Amniotic epithelial cell (primary cell): Measurements from ENCODE around the gene SEMA3A.

Experiments used
- DNase-seq: peaks from one replicate; pipeline ENCODE4 v3.0.0-alpha.2; 2010; ENCODE audit warnings: low read depth

Gene SEMA3A

GRCh38 chr7:84013616-84014240 lies 180.9 kb downstream of the SEMA3A start:
- DNase-seq = no peak

- DNase-seq = no peak
Observed at GRCh38 chr7:84009782-84010181, 184.8 kb downstream of the SEMA3A start.

DNA sequence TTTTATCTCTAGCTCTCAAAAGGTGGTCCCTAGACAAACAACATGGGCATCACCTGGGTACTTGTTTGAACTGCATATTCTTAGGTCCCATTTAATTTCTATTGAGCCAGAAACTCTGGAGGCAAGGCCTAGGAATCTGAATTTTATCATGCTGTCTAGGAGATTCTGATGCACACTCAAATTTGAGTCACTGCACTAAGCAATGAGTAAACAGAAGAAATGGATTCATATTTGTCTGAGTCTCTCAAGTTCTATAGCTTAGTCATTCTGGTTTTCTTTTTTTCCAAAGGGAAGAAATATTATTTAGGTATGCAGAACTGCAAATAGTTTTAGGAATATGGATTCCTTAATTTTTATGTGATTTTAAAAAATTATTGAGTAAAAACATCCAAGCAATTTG lies 185.5 kb downstream of the SEMA3A start:
- no peak for DNase-seq

- DNase-seq = no peak
Observed at GRCh38 chr7:84003191-84003590, 191.4 kb downstream of the SEMA3A start.

DNA sequence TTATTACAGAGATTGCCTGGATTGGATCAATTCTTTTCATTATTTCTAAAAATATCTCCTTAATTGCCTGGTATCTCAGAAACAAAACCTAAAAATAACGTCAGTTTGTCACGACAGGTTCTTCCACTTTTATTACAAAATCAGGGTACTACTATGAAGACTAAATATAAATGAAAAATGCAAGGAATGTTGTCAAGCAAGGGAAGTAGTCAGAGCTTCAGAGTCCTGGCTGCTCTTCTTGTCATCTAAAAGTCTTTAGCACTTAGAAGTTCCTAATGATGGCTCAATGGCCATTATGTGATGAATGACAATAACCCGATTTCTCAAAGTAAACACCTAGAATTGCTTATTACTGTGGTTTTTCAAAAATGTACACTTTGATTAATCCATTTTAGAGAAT lies 192.2 kb downstream of the SEMA3A start:
- no peak for DNase-seq

DNA sequence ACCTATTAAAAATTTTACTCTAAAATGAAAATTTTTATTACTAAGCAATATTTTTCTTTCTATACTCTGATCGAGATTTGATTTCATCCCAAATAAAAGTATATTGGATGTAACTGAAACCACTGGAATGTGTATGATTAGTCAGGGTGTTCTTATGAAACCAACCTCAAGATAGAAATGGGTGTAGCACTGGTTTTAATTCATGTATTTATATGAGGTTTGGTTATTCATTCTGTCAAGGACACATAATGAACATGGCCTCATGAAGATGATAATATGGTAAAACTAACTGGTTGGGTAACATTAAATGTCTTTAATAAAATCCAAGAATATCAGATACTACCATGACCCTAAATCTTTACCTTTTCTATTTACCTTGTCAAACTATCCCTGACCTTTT lies 197.7 kb downstream of the SEMA3A start:
- DNase-seq = peak; percentile 28

DNA sequence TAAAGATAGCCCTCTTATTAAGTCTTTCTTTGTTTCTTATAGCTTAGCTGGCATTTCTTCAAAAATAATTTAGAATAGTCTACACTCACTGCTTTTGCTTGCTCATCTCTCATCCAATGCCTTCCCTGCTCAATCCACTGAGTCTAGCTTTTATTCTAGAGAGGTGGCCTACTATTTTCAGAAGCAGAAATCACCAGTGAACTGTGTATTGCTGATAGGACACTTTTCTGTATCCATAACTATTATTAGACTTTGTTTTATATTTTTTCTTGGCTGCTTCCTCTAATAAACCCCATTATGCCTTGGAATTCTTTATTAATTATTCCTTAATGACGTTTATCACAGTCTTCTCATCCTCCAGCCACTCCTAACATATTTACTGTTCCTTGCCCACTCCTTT lies 206.8 kb downstream of the SEMA3A start:
- no peak for DNase-seq

GRCh38 chr7:83985821-83986220 lies 208.8 kb downstream of the SEMA3A start:
- peak; percentile 91 for DNase-seq

DNA sequence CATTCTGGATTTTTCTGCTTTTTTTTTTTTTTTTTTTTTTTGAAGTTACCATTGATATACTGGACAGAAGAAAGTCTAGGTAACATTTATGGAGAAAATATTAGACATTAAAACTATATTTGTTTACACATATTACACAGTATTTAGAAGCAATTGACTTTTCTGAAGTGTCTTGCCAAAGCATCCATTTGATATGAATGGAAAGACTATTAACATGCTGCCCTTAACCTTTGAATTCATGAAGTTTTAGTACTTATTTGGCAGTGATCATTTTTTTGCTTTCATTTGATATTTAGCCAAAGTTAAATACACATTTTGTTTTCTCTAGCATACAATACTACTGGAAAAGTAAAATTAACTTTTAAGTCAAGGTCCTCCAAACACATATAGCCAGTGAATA lies 210.0 kb downstream of the SEMA3A start:
- no peak for DNase-seq

DNA sequence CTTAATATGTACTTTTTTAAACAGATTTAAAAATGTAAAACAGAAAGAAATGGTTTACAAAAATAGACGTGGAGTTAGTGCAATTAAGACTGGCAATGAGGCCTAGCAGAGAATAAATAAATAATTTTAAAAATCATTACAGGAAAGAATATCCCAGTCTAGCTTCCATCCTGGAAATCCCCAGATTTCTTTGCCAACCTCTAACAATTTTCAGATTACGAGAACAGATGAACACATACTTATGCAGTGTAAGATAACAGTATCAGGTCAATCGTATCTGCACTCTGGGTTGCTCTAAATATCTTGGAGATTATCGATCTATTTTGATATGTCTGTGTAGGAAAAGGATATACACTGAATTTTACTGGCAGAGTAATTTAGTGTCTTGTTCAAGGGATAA lies 210.5 kb downstream of the SEMA3A start:
- DNase-seq = peak; percentile 13

DNA sequence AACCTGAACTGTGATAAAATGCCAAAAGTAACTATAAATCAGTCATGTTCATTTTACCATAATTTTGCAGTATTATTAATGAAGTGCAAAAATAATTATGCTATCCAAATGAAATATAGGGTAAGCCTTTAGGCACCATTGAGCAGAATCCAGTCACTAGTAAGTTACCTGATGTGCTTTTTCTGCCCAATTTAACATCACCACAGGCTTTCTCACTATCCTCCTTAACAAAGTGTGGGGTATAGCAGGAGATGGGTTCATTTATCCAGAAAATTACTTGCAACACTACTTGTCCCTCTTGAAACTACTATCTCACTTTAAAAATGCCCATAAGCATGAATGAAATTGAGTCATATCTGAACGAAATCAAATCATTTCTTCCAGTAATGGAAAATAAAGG lies 211.0 kb downstream of the SEMA3A start:
- DNase-seq = no peak

GRCh38 chr7:83976302-83976701 lies 218.3 kb downstream of the SEMA3A start:
- peak; percentile 20 for DNase-seq

- no peak for DNase-seq
Observed at GRCh38 chr7:83970081-83970480, 224.5 kb downstream of the SEMA3A start.

GRCh38 chr7:83964318-83964717 lies 230.3 kb downstream of the SEMA3A start:
- no peak for DNase-seq

DNA sequence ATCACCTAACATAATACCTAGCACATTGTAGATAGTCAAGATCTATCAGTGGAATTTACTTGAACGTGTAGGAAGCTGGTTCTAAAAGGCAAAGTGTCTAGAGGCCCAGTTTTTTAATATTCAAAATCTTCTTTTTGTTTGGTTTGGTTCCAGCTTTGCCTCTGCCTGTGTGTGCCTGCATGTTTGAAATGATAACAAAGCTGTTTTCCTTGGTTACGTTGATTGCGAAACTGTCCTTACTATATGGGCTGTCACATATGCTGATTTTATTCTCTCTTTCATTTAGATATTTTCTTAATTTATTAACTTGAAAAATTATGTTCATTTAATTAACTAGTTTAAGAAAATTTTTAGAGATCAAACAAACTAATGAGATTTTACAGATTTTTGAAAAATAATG lies 237.3 kb downstream of the SEMA3A start:
- DNase-seq = peak; percentile 46

DNA sequence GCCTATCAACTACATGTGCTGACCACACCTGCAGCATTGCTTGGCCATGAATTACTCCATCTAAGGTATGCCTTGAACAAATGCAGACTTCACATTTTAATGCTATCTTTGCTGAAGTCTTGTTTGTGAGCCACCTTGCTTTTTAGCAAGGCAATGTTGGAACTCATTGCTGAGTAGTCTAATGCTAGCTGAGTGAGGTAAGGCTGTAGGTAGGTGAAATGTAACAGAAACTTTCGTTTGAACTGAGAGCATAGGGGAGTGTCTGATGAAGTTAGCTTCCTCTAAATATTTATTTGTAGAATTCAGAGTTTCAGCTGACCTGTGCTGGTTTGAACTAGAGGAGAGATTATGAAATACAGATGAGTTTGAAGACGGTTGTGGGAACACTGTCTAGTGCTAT lies 238.5 kb downstream of the SEMA3A start:
- DNase-seq = no peak

DNA sequence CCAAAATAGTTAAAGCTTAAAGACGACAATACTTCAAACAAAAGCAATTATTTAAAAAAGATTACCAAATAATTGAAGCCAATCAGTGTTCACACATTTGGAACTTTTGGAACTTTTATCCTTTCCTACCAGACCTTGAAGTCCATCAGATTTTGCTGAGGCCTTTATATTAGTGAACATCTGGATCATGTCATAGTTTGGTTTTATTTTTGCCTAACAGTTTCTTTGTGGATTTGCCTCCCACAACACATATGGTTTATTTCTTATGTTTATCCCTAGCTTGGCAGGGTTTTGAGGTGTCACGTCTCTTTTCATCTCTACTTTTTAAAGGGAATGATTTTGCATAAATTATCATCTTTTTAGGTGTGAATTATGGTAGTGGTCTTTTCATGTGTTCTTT lies 242.4 kb downstream of the SEMA3A start:
- DNase-seq = no peak

- peak; percentile 2 for DNase-seq
Observed at GRCh38 chr7:83947260-83947659, 247.3 kb downstream of the SEMA3A start.

DNA sequence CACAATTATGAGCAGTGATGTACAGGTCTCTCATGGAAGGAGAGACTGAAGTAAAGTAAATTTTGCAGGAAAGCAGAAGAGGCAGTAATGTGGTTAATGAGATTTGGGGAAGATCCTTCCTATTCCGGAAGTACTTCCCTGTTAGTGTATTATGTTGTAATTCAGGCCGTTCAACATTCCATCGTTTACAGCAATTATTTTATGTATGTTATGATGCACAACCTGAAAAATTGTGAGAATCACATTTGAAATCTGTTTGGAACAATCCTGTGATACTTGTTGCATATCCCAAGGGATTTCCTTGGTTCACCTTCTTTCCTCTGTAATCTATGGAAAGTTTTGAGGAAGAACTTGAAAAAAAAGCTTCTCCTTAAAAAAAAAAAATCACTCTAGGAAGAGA lies 247.8 kb downstream of the SEMA3A start:
- no peak for DNase-seq

GRCh38 chr7:83941300-83941699 lies 253.3 kb downstream of the SEMA3A start:
- no peak for DNase-seq

GRCh38 chr7:83937930-83938329 lies 256.7 kb downstream of the SEMA3A start:
- no peak for DNase-seq

GRCh38 chr7:83936056-83936708 lies 258.4 kb downstream of the SEMA3A start:
- DNase-seq = peak; percentile 70

GRCh38 chr7:83934118-83934734 lies 260.4 kb downstream of the SEMA3A start:
- peak; percentile 6 for DNase-seq

GRCh38 chr7:83931968-83932367 lies 262.6 kb downstream of the SEMA3A start:
- DNase-seq = no peak
